K562 (cell line): ENCODE results near the gene ROBO1. TPM values are rescaled to one million over a fixed set of nuclear protein-coding genes. Genes with fewer than 3 reads are reported as not detected.

ENCODE experiments used
- ATAC-seq: fragments of 200-7000 bp; cut with Tn5 transposase; 3 replicates; pipeline ENCODE4 v1.9.1; 2020; ENCODE audit warnings: moderate library complexity
- BruUV-seq: library from RNA; stranded (reverse); fragments of 400-500 nt; replicated peaks from 2 replicates; lab custom pipeline; 2021; lab: Mats Ljungman, UMichigan
- CTCF ChIA-PET: fragments of 300-600 bp; formaldehyde crosslinking; extraction: SDS; loops from one replicate; lab custom pipeline; 2021; ENCODE audit warnings: low intra/inter-chr PET ratio; lab: Yijun Ruan, JAX
- POLR2A ChIA-PET: fragments of 300-600, 350-650 bp; sonication (Branson Sonifier 250); formaldehyde crosslinking; extraction: SDS; loops from one replicate; lab custom pipeline; 2021; ENCODE audit warnings: antibody characterized with exemption, inconsistent platforms; lab: Yijun Ruan, JAX
- DNase-seq, 4 experiments: peaks; one replicate each; pipeline versions ENCODE4 v3.0.0 to v3.0.0-alpha.2; 2011 to 2018; ENCODE audit warnings: low spot score in 3 of 4, mixed read lengths in 3 of 4; ENCODE audit errors: extremely low read depth in 1 of 4
- FAIRE-seq: peaks from 2 replicates; lab custom pipeline; 2011; peaks lifted over from hg19 to GRCh38; lab: Jason Lieb, UNC
- H2AFZ ChIP-seq: 2 replicates; pipeline ENCODE4 v1.6.0; 2011; ENCODE audit warnings: low read depth, low read length, control low read depth, inconsistent platforms
- H3K27ac ChIP-seq: fragments of 200-600 bp; 3 replicates; pipeline ENCODE4 v1.8.0; 2011; ENCODE audit warnings: low read depth, mild to moderate bottlenecking, control low read depth, inconsistent platforms, low read length, moderate library complexity, mixed read lengths; ENCODE audit errors: extremely low read depth
- H3K27me3 ChIP-seq, 2 experiments: fragments of 300-600 bp in 1 of 2; 2 replicates in 1 of 2; 3 replicates in 1 of 2; pipeline versions ENCODE4 v1.6.0 to v1.8.0; 2011; ENCODE audit warnings: inconsistent platforms in 2 of 2, low read length in 2 of 2, mild to moderate bottlenecking in 1 of 2, mixed read lengths in 1 of 2, moderate library complexity in 1 of 2; ENCODE audit not compliant: control insufficient read depth in 2 of 2, insufficient read depth in 2 of 2
- H3K36me3 ChIP-seq: fragments of 300-600 bp; 3 replicates; pipeline ENCODE4 v1.8.0; 2011; ENCODE audit warnings: mild to moderate bottlenecking, low read length, inconsistent platforms; ENCODE audit not compliant: control insufficient read depth, insufficient read depth
- H3K4me1 ChIP-seq, 2 experiments: fragments of 200-600 bp in 1 of 2; replicated peaks in 1 of 2; 2 replicates in 1 of 2; 3 replicates in 1 of 2; pipeline versions ENCODE4 v1.5.1 to v1.8.0; 2011; ENCODE audit warnings: inconsistent platforms in 2 of 2, low read length in 2 of 2, mild to moderate bottlenecking in 1 of 2, mixed read lengths in 1 of 2, moderate library complexity in 1 of 2; ENCODE audit not compliant: control insufficient read depth in 2 of 2, insufficient read depth in 2 of 2
- H3K4me2 ChIP-seq: 2 replicates; pipeline ENCODE4 v1.6.1; 2011; ENCODE audit warnings: low read length, control low read depth, inconsistent platforms, mixed read lengths; ENCODE audit not compliant: insufficient read depth
- H3K4me3 ChIP-seq: fragments of 200-600 bp; sonication (generic), shearing (Covaris generic); 2 replicates; pipeline ENCODE4 v1.5.1; 2016; ENCODE audit warnings: control low read depth, inconsistent platforms
- H3K79me2 ChIP-seq: fragments of 200-600 bp; 3 replicates; pipeline ENCODE4 v1.8.0; 2011; ENCODE audit warnings: low read length, inconsistent platforms; ENCODE audit not compliant: control insufficient read depth, insufficient read depth
- H3K9ac ChIP-seq, 2 experiments: 2 replicates each; pipeline versions ENCODE4 v1.6.0 to v1.6.1; 2011; ENCODE audit warnings: low read depth in 2 of 2, low read length in 2 of 2, control low read depth in 1 of 2, inconsistent platforms in 1 of 2, mild to moderate bottlenecking in 1 of 2, mixed read lengths in 1 of 2; ENCODE audit not compliant: insufficient read depth in 1 of 2
- H3K9me1 ChIP-seq: one replicate; pipeline ENCODE4 v1.6.0; 2011; ENCODE audit warnings: inconsistent platforms, mild to moderate bottlenecking, low read length, moderate library complexity; ENCODE audit not compliant: control insufficient read depth, insufficient read depth
- H3K9me3 ChIP-seq: replicated peaks from 2 replicates; pipeline ENCODE4 v1.5.1; 2011; ENCODE audit warnings: low read depth, low read length, inconsistent platforms; ENCODE audit not compliant: control insufficient read depth, insufficient read depth
- H4K20me1 ChIP-seq: replicated peaks from 2 replicates; pipeline ENCODE4 v1.6.1; 2011; ENCODE audit warnings: low read length, inconsistent platforms, mixed read lengths; ENCODE audit not compliant: control insufficient read depth, insufficient read depth
- ESRRB ChIP-seq: fragments of 250-450 bp; sonication (Bioruptor Pico); IDR thresholded peaks from 2 replicates; pipeline ENCODE4 v1.5.0; 2020; ENCODE audit warnings: mild to moderate bottlenecking, moderate library complexity, borderline replicate concordance
- FOXK1 ChIP-seq: sonication (generic); formaldehyde crosslinking; IDR thresholded peaks from 2 replicates; pipeline ENCODE4 v1.8.0; 2022; ENCODE audit warnings: missing genetic modification reagents, mild to moderate bottlenecking, borderline replicate concordance
- LEF1 ChIP-seq: fragments of 450-650 bp; IDR thresholded peaks from 2 replicates; pipeline ENCODE4 v1.6.1; 2016; ENCODE audit warnings: mild to moderate bottlenecking
- NFRKB ChIP-seq: fragments of 450-650 bp; IDR thresholded peaks from 2 replicates; pipeline ENCODE4 v1.6.1; 2016; ENCODE audit warnings: low read depth
- NFXL1 ChIP-seq: fragments of 450-650 bp; formaldehyde crosslinking; IDR thresholded peaks from 2 replicates; pipeline ENCODE4 v1.4.0; 2021; ENCODE audit warnings: mild to moderate bottlenecking
- RUNX1 ChIP-seq: sonication (generic); IDR thresholded peaks from 2 replicates; pipeline ENCODE4 v1.6.1; 2016; ENCODE audit warnings: antibody characterized with exemption, low read depth
- SMAD2 ChIP-seq: fragments of 150-350 bp; IDR thresholded peaks from 2 replicates; pipeline ENCODE4 v1.6.1; 2014; ENCODE audit warnings: low read depth, mild to moderate bottlenecking, low read length
- SOX6 ChIP-seq: fragments of 450-650 bp; IDR thresholded peaks from 2 replicates; pipeline ENCODE4 v1.6.1; 2014; ENCODE audit warnings: mild to moderate bottlenecking
- TRIM28 ChIP-seq: fragments of 450-650 bp; IDR thresholded peaks from 2 replicates; pipeline ENCODE4 v1.6.1; 2017
- ZNF436 ChIP-seq: fragments of 250-450, 450-650 bp; sonication (Bioruptor Pico); formaldehyde crosslinking; IDR thresholded peaks from 2 replicates; pipeline ENCODE4 v1.7.0; 2020; ENCODE audit warnings: mild to moderate bottlenecking
- WGBS: fragments of 100-300 bp; shearing (Covaris generic); methylation state at CpG from one replicate; pipeline ENCODE4 v1.1.6; 2016; ENCODE audit warnings: low coverage, mixed read lengths; ENCODE audit not compliant: insufficient coverage; ENCODE audit errors: missing lambda C conversion rate; 5-methylcytosine and 5-hydroxymethylcytosine counted together
- in situ Hi-C: fragments of 300-500 bp; cut with MboI; formaldehyde crosslinking; loops from 4 replicates; pipeline ENCODE4 v1.15.0; 2018; ENCODE audit warnings: inconsistent platforms, mixed read lengths
- intact Hi-C: fragments of 100-400 bp; cut with micrococcal nuclease; formaldehyde crosslinking; loops from 2 replicates; pipeline ENCODE4 v1.14.2; 2022
- polyA plus RNA-seq, 8 experiments: library from polyadenylated mRNA; depleted of rRNA in 4 of 8; stranded (reverse) in 5 of 8; unstranded in 3 of 8; fragments of >200 nt; fragmentation: Nextera tagmentation in 2 of 8; fragmentation: Illumina TruSeq in 1 of 8; extraction: Ambion mirVana in 2 of 8; extraction: Trizol in 1 of 8; gene quantifications; 2 replicates each; pipeline versions ENCODE4 v1.2.1 to v1.2.3, GENCODE V29; 2011 to 2014; ENCODE audit warnings: inconsistent platforms in 1 of 8, missing spikeins in 1 of 8
- total RNA-seq, 7 experiments: library from RNA; depleted of rRNA in 6 of 7; stranded (reverse); fragments of >200 nt in 6 of 7; fragmentation: Illumina TruSeq in 2 of 7; extraction: Trizol in 2 of 7; gene quantifications; 2 replicates each; pipeline versions ENCODE4 v1.2.1 to v1.2.3, GENCODE V29; 2011 to 2021; ENCODE audit warnings: low replicate concordance in 1 of 7
- TF ChIP-seq, protein P1 (sequence below): sonication (generic); formaldehyde crosslinking; IDR thresholded peaks from 2 replicates; pipeline ENCODE4 v1.8.0; 2022; ENCODE audit warnings: missing genetic modification reagents, mild to moderate bottlenecking, borderline replicate concordance
- TF ChIP-seq, protein P2 (sequence below): fragments of 250-450 bp; sonication (Bioruptor Pico); IDR thresholded peaks from 2 replicates; pipeline ENCODE4 v1.8.0; 2022; ENCODE audit warnings: moderate library complexity, mild to moderate bottlenecking, inconsistent platforms

The ROBO1 gene
- total and polyA plus RNA-seq, 9 of the 15 experiments (the other 6 are each of a cell fraction or from before 2014, with no cell fraction given): 0.01 to 0.53 (median 0.17) TPM; not detected in 5

DNA sequence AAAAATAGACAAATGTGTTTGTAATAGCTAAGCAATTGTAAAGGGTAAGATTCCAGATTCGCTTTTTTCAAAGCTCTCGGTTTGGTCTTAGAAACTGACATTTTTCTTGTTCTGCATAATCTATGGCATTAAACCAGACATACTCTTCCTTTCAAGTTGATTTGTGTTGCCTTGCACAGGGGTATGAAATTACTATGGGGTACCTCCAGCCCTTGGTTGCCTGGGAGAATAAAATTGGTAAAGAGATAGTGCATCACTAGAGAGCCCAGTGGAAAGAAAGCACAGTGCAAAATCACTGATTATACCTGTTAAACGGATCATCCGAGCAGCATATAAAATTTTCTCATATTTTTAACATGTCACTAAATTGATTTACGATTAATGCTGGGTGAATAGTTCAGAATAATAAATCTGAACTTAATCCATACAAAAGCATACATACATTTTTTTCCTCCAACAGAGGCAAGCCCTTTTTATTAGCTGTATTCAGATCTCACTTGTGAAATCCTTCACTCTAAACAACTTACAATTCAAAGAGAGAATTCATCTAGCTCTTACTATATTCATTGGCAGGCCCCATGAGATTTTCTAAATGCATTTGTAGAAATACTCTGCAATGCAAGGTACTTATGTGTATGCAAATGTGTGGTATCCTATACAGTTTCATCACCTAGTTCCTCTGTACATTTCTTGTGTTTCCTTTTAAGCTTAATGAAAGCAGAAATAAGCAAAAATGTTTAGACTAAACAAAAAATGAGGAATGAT lies 224.4 kb downstream of the ROBO1 start:
- BruUV-seq: no TSS peak
- Histone ChIP-seq H3K9me1 (no peaks in the 10 kb centered on the region), H3K4me3 (no peak overlapping the region), H3K27me3 (no peaks in the 10 kb centered on the region), H4K20me1 (no peaks in the 10 kb centered on the region), H3K79me2 (no peaks in the 10 kb centered on the region), H3K4me1 (no peaks in the 10 kb centered on the region), H3K27ac (no peak overlapping the region), H2AFZ (no peak overlapping the region), H3K9me3 (no peaks in the 10 kb centered on the region), H3K4me2 (no peak overlapping the region), H3K36me3 (no peaks in the 10 kb centered on the region), H3K9ac (no peak overlapping the region)
- DNase-seq (no peak), FAIRE-seq (no peak), ATAC-seq (no peak)
- ChIA-PET CTCF (no interaction called here), POLR2A (no interaction called here)
- intact Hi-C loops: no loop called here
- in situ Hi-C loops: no loop called here
- 4% methylated on average over 5 of the region's 5 CpGs for WGBS
- TF ChIP-seq, protein P1, sequence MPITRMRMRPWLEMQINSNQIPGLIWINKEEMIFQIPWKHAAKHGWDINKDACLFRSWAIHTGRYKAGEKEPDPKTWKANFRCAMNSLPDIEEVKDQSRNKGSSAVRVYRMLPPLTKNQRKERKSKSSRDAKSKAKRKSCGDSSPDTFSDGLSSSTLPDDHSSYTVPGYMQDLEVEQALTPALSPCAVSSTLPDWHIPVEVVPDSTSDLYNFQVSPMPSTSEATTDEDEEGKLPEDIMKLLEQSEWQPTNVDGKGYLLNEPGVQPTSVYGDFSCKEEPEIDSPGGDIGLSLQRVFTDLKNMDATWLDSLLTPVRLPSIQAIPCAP (CRISPR knock-in tag): no peak

DNA sequence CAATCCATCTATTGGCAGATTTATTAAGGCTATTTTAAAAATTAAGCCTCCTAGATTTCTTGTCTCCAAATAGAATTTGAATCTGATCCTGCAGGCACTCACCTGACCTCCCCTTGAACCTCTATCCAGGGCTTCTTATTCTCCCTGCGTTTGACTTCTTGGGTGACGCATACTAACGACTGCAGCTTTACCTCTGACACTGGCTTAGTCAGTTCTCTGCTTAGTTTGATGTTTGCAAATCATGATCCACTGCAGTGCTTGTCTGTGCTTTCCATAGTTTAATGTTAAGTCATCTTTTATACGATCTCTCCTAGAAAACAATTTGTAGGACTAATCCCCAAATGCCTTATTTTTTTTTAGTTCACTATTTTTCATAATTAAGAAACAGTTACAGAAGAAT lies 233.1 kb downstream of the ROBO1 start:
- H2AFZ ChIP-seq: no peak overlapping the region
- H3K27ac ChIP-seq: no peak overlapping the region
- H3K36me3 ChIP-seq: no peaks in the 10 kb centered on the region
- CTCF ChIA-PET: no interaction called here
- H3K9ac ChIP-seq: no peak overlapping the region
- H3K27me3 ChIP-seq: no peaks in the 10 kb centered on the region
- FAIRE-seq (no peak), ATAC-seq (no peak), DNase-seq (no peak)
- WGBS: 0% methylated on average over 4 of the region's 4 CpGs
- in situ Hi-C loops: loop anchor here (10.0 kb wide), 1 partner anchor 1970 kb away; no protein-coding TSS in a partner anchor
- H3K4me1 ChIP-seq: no peaks in the 10 kb centered on the region
- no peak overlapping the region for H3K4me2 ChIP-seq
- BruUV-seq: no TSS peak
- no peaks in the 10 kb centered on the region for H3K9me1 ChIP-seq
- H3K79me2 ChIP-seq: no peaks in the 10 kb centered on the region
- no peaks in the 10 kb centered on the region for H3K9me3 ChIP-seq
- no peaks in the 10 kb centered on the region for H4K20me1 ChIP-seq
- H3K4me3 ChIP-seq: no peak overlapping the region
- intact Hi-C loops: no loop called here
- POLR2A ChIA-PET: no interaction called here
- TF ChIP-seq, protein P2, sequence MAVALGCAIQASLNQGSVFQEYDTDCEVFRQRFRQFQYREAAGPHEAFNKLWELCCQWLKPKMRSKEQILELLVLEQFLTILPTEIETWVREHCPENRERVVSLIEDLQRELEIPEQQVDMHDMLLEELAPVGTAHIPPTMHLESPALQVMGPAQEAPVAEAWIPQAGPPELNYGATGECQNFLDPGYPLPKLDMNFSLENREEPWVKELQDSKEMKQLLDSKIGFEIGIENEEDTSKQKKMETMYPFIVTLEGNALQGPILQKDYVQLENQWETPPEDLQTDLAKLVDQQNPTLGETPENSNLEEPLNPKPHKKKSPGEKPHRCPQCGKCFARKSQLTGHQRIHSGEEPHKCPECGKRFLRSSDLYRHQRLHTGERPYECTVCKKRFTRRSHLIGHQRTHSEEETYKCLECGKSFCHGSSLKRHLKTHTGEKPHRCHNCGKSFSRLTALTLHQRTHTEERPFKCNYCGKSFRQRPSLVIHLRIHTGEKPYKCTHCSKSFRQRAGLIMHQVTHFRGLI: no peak
- TF ChIP-seq SOX6 (no peak), ESRRB (CRISPR knock-in tag) (no peak), SMAD2 (no peak), RUNX1 (no peak), FOXK1 (CRISPR knock-in tag) (no peak), TRIM28 (no peak), NFXL1 (CRISPR knock-in tag) (no peak), LEF1 (no peak), ZNF436 (CRISPR knock-in tag) (no peak), NFRKB (no peak)
